HCT116 (cell line): Measurements from ENCODE around the gene PTPN18. TPM values are rescaled to one million over a fixed set of nuclear protein-coding genes. Genes with fewer than 3 reads are reported as not detected.

ENCODE experiments used
- ATAC-seq: fragments of 200-7000 bp; cut with Tn5 transposase; 2 replicates; pipeline ENCODE4 v1.9.1; 2020; ENCODE audit warnings: mild to moderate bottlenecking, moderate library complexity
- BruUV-seq: library from RNA; stranded (reverse); fragments of 400-500 nt; replicated peaks from 2 replicates; lab custom pipeline; 2021; lab: Mats Ljungman, UMichigan
- CTCF ChIA-PET: fragments of 300-600 bp; sonication (Branson Sonifier 250); formaldehyde crosslinking; loops from one replicate; lab custom pipeline; 2021; ENCODE audit warnings: antibody characterized with exemption; lab: Charles Lee
- POLR2A ChIA-PET: fragments of 300-600, 350-600 bp; sonication (Branson Sonifier 250); formaldehyde crosslinking; loops from one replicate; lab custom pipeline; 2021; ENCODE audit warnings: antibody characterized with exemption; lab: Charles Lee
- RAD21 ChIA-PET, 2 experiments: fragments of 300-600 bp; sonication (Branson Sonifier 250); formaldehyde crosslinking; loops; one replicate each; lab custom pipeline; 2023; ENCODE audit warnings: low total read pairs in 2 of 2; ENCODE audit not compliant: uncharacterized antibody in 2 of 2, unreplicated experiment in 2 of 2, low non-redundant PET in 1 of 2; lab: Charles Lee
- DNase-seq: peaks from one replicate; pipeline ENCODE4 v3.0.0-alpha.2; 2010; ENCODE audit warnings: low read depth, low spot score
- H2AFZ ChIP-seq: fragments of 200-600 bp; shearing (Covaris generic), sonication (generic); 2 replicates; pipeline ENCODE4 v1.6.1; 2017; ENCODE audit warnings: low read depth, mixed run types, mixed read lengths, antibody characterized with exemption, low read length; ENCODE audit not compliant: poor library complexity, severe bottlenecking
- H3K27ac ChIP-seq: 2 replicates; pipeline ENCODE4 v1.5.1; 2012; ENCODE audit warnings: low read depth, low read length
- H3K27me3 ChIP-seq: fragments of 200-600 bp; sonication (generic); 2 replicates; pipeline ENCODE4 v1.6.1; 2016; ENCODE audit warnings: mixed run types, low read length, mixed read lengths; ENCODE audit not compliant: insufficient read depth
- H3K36me3 ChIP-seq, 2 experiments: fragments of 200-500 bp in 1 of 2; fragments of 200-600 bp in 1 of 2; sonication (Bioruptor generic) in 1 of 2; sonication (generic) in 1 of 2; 2 replicates each; pipeline versions ENCODE4 v1.5.1 to v1.6.1; 2014 to 2016; ENCODE audit warnings: low read length in 2 of 2, inconsistent platforms in 1 of 2, mixed read lengths in 1 of 2, mixed run types in 1 of 2; ENCODE audit not compliant: insufficient read depth in 2 of 2, control insufficient read depth in 1 of 2
- H3K4me1 ChIP-seq, 2 experiments: fragments of 200-600 bp in 1 of 2; sonication (generic) in 1 of 2; 2 replicates each; pipeline versions ENCODE4 v1.5.1 to v1.6.1; 2012 to 2017; ENCODE audit warnings: low read length in 2 of 2, inconsistent platforms in 1 of 2, mild to moderate bottlenecking in 1 of 2, mixed read lengths in 1 of 2, mixed run types in 1 of 2, moderate library complexity in 1 of 2; ENCODE audit not compliant: insufficient read depth in 2 of 2, control insufficient read depth in 1 of 2
- H3K4me2 ChIP-seq: fragments of 200-600 bp; sonication (generic); 2 replicates; pipeline ENCODE4 v1.6.1; 2017; ENCODE audit warnings: mixed run types, low read length, mixed read lengths
- H3K4me3 ChIP-seq, 2 experiments: fragments of 200-600 bp in 1 of 2; sonication (generic) in 1 of 2; replicated peaks in 1 of 2; 2 replicates each; pipeline ENCODE4 v1.5.1; 2011 to 2016; ENCODE audit warnings: low read length in 2 of 2, control low read depth in 1 of 2, low read depth in 1 of 2, mild to moderate bottlenecking in 1 of 2, mixed read lengths in 1 of 2, mixed run types in 1 of 2
- H3K79me2 ChIP-seq: fragments of 200-600 bp; sonication (generic); 2 replicates; pipeline ENCODE4 v1.6.1; 2017; ENCODE audit warnings: mild to moderate bottlenecking, mixed run types, low read length, moderate library complexity, mixed read lengths; ENCODE audit not compliant: insufficient read depth
- H3K9ac ChIP-seq: fragments of 200-600 bp; sonication (generic); 2 replicates; pipeline ENCODE4 v1.6.1; 2016; ENCODE audit warnings: low read length, mixed read lengths
- H3K9me2 ChIP-seq: fragments of 200-600 bp; sonication (generic), shearing (Covaris generic); 2 replicates; pipeline ENCODE4 v1.6.1; 2017; ENCODE audit warnings: mixed run types, mild to moderate bottlenecking, moderate library complexity; ENCODE audit not compliant: insufficient read depth
- H3K9me3 ChIP-seq, 2 experiments: fragments of 200-500 bp in 1 of 2; fragments of 200-600 bp in 1 of 2; sonication (Bioruptor generic) in 1 of 2; sonication (generic) in 1 of 2; 2 replicates each; pipeline ENCODE4 v1.6.1; 2014 to 2017; ENCODE audit warnings: low read length in 2 of 2, mixed read lengths in 2 of 2, inconsistent platforms in 1 of 2, low read depth in 1 of 2, mild to moderate bottlenecking in 1 of 2, mixed run types in 1 of 2, moderate library complexity in 1 of 2; ENCODE audit not compliant: control insufficient read depth in 1 of 2, insufficient read depth in 1 of 2
- H4K20me1 ChIP-seq: fragments of 200-600 bp; sonication (generic), shearing (Covaris generic); 2 replicates; pipeline ENCODE4 v1.6.1; 2017; ENCODE audit warnings: mixed run types, mild to moderate bottlenecking, moderate library complexity; ENCODE audit not compliant: insufficient read depth
- CBX3 ChIP-seq: IDR thresholded peaks from 2 replicates; pipeline ENCODE4 v1.6.1; 2012; ENCODE audit warnings: low read depth
- EGR1 ChIP-seq: IDR thresholded peaks from 2 replicates; pipeline ENCODE4 v1.6.1; 2012; ENCODE audit warnings: low read depth
- ELF1 ChIP-seq: IDR thresholded peaks from 2 replicates; pipeline ENCODE4 v1.6.1; 2012; ENCODE audit warnings: low read depth, borderline replicate concordance
- EZH2 ChIP-seq: fragments of 200-600 bp; sonication (generic); IDR thresholded peaks from 2 replicates; pipeline ENCODE4 v1.6.1; 2017; ENCODE audit warnings: antibody characterized with exemption, mixed run types
- EZH2phosphoT487 ChIP-seq: fragments of 200-600 bp; IDR thresholded peaks from 2 replicates; pipeline ENCODE4 v1.6.1; 2018; ENCODE audit warnings: antibody characterized with exemption, borderline replicate concordance
- POLR2A ChIP-seq: IDR thresholded peaks from 2 replicates; pipeline ENCODE4 v1.7.0; 2011; ENCODE audit warnings: borderline replicate concordance; ENCODE audit not compliant: insufficient read depth, insufficient read length; ENCODE audit errors: extremely low read depth
- POLR2AphosphoS5 ChIP-seq: IDR thresholded peaks from 2 replicates; pipeline ENCODE4 v1.6.1; 2011; ENCODE audit warnings: mild to moderate bottlenecking, low read depth, low read length, moderate library complexity
- RAD21 ChIP-seq: IDR thresholded peaks from 2 replicates; pipeline ENCODE4 v1.6.1; 2012; ENCODE audit warnings: low read depth, mild to moderate bottlenecking
- SIN3A ChIP-seq: IDR thresholded peaks from 2 replicates; pipeline ENCODE4 v1.6.1; 2012; ENCODE audit warnings: low read depth
- SP1 ChIP-seq: IDR thresholded peaks from 2 replicates; pipeline ENCODE4 v1.6.1; 2012; ENCODE audit warnings: low read depth
- SRF ChIP-seq: IDR thresholded peaks from 2 replicates; pipeline ENCODE4 v1.6.1; 2012; ENCODE audit warnings: low read depth
- TCF7L2 ChIP-seq: IDR thresholded peaks from 2 replicates; pipeline ENCODE4 v1.7.0; 2011; ENCODE audit warnings: borderline replicate concordance, inconsistent platforms; ENCODE audit not compliant: insufficient read depth, insufficient read length; ENCODE audit errors: extremely low read depth
- YY1 ChIP-seq: IDR thresholded peaks from 2 replicates; pipeline ENCODE4 v1.6.1; 2011; ENCODE audit warnings: low read length, low read depth, moderate library complexity, mild to moderate bottlenecking; ENCODE audit not compliant: insufficient replicate concordance; ENCODE audit errors: extremely low read depth
- ZFX ChIP-seq: fragments of 450-650 bp; IDR thresholded peaks from 2 replicates; pipeline ENCODE4 v1.6.1; 2017
- intact Hi-C: fragments of 100-400 bp; cut with micrococcal nuclease; formaldehyde crosslinking; loops from 2 replicates; pipeline ENCODE4 v1.10.0; 2022
- total RNA-seq: library from RNA; stranded (reverse); gene quantifications from one replicate; pipeline ENCODE4 v1.2.1, GENCODE V29; 2021; ENCODE audit not compliant: unreplicated experiment
- TF ChIP-seq, protein P1 (sequence below): IDR thresholded peaks from 2 replicates; pipeline ENCODE4 v1.6.1; 2012; ENCODE audit warnings: low read depth
- TF ChIP-seq, protein P2 (sequence below): IDR thresholded peaks from 2 replicates; pipeline ENCODE4 v1.6.1; 2012

The PTPN18 gene
- total RNA-seq, 1 experiment from 2014 or later = 52.4 TPM

GRCh38 chr2:130378206-130378897, 22.5 kb downstream of the PTPN18 start:
- Histone ChIP-seq H3K27me3 (no peaks in the 10 kb centered on the region), H3K9me2 (no peaks in the 10 kb centered on the region)
- POLR2A ChIA-PET = no interaction called here
- CTCF ChIA-PET = no interaction called here
- intact Hi-C loops = no loop called here
- no TSS peak for BruUV-seq
- TF ChIP-seq ZFX (no peak), EZH2 (no peak), EGR1 (no peak), SP1 (no peak), YY1 (no peak), ELF1 (no peak), RAD21 (no peak), SRF (no peak), POLR2AphosphoS5 (no peak), EZH2phosphoT487 (no peak), POLR2A (no peak), TCF7L2 (no peak), CBX3 (no peak), SIN3A (no peak)
- TF ChIP-seq, protein P1, sequence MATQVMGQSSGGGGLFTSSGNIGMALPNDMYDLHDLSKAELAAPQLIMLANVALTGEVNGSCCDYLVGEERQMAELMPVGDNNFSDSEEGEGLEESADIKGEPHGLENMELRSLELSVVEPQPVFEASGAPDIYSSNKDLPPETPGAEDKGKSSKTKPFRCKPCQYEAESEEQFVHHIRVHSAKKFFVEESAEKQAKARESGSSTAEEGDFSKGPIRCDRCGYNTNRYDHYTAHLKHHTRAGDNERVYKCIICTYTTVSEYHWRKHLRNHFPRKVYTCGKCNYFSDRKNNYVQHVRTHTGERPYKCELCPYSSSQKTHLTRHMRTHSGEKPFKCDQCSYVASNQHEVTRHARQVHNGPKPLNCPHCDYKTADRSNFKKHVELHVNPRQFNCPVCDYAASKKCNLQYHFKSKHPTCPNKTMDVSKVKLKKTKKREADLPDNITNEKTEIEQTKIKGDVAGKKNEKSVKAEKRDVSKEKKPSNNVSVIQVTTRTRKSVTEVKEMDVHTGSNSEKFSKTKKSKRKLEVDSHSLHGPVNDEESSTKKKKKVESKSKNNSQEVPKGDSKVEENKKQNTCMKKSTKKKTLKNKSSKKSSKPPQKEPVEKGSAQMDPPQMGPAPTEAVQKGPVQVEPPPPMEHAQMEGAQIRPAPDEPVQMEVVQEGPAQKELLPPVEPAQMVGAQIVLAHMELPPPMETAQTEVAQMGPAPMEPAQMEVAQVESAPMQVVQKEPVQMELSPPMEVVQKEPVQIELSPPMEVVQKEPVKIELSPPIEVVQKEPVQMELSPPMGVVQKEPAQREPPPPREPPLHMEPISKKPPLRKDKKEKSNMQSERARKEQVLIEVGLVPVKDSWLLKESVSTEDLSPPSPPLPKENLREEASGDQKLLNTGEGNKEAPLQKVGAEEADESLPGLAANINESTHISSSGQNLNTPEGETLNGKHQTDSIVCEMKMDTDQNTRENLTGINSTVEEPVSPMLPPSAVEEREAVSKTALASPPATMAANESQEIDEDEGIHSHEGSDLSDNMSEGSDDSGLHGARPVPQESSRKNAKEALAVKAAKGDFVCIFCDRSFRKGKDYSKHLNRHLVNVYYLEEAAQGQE = no peak
- TF ChIP-seq, protein P2, sequence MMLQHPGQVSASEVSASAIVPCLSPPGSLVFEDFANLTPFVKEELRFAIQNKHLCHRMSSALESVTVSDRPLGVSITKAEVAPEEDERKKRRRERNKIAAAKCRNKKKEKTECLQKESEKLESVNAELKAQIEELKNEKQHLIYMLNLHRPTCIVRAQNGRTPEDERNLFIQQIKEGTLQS = no peak
- TF ChIP-seq, all 23 proteins: peak for 0
- Histone ChIP-seq H3K79me2 (0 out of 2 replicates have a peak, but pooled peaks cover 2% of the 10 kb centered on the region), H3K4me3 (no peak overlapping the region), H3K27ac (no peak overlapping the region), H3K4me2 (no peak overlapping the region), H3K9ac (no peak overlapping the region), H2AFZ (no peak overlapping the region), H3K4me1 (peaks cover 11 to 20% of the 10 kb centered on the region in 2 experiments; a peak in 3 of 4 replicates), H4K20me1 (no peaks in the 10 kb centered on the region), H3K36me3 (peaks cover 0 to 6% of the 10 kb centered on the region in 2 experiments; a peak in 1 of 4 replicates), H3K9me3 (no peaks in the 10 kb centered on the region)
- ATAC-seq = no peak
- RAD21 ChIA-PET = no interaction called here
- no peak for DNase-seq
